HL-60/S4 (cell line): ENCODE results near the gene CA5A.

Experiments used
- in situ Hi-C: fragments of 300-500 bp; cut with MboI; formaldehyde crosslinking; loops from 2 replicates; pipeline ENCODE4 v1.14.3; 2022; ENCODE audit warnings: low sequenced_read_pairs

CA5A gene

GRCh38 chr16:87854053-87854906 lies 82.0 kb downstream of the CA5A start:
- in situ Hi-C loops = no loop called here

- in situ Hi-C loops = no loop called here
These were observed 82.8 kb downstream of the CA5A start for GRCh38 chr16:87853411-87854052.

- in situ Hi-C loops = no loop called here
These were observed 84.7 kb downstream of the CA5A start for GRCh38 chr16:87851601-87852000.

- in situ Hi-C loops = no loop called here
These were observed 85.2 kb downstream of the CA5A start for GRCh38 chr16:87851141-87851587.

GRCh38 chr16:87850009-87851006 lies 86.0 kb downstream of the CA5A start:
- in situ Hi-C loops = no loop called here

GRCh38 chr16:87849419-87850008 lies 86.8 kb downstream of the CA5A start:
- in situ Hi-C loops = no loop called here

DNA sequence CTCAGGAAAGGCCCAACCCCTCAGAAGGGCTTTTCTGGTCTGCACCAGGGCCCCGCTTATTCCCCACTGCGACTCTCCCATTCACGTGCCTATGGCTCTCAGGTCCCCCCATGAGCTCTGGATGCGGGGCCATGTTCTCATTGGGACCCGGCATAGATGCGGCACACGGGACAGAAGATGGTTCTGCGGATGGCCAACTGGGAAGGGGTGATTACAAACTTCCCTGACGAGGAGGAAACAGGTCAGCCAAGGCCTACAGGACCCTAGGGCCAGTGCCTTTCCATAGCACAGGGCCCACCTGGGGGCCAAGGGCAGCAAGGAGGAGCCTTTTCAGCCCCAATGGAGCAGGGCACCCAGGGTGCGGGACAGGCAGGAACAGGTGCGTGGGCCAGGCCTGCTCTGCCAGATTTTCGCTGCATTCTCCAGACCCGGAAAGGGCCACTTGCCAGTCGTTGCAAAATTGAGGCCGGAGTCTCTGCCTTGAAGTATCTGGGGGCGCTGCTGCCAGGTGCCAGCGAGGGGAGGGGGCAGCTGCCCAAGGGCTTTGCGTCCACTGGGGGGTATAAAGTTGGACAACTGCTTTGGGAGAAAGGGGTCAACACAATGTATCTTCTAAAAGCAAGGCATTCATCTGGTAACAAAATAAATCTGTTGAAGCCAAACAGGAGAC lies 87.5 kb downstream of the CA5A start:
- in situ Hi-C loops = no loop called here

DNA sequence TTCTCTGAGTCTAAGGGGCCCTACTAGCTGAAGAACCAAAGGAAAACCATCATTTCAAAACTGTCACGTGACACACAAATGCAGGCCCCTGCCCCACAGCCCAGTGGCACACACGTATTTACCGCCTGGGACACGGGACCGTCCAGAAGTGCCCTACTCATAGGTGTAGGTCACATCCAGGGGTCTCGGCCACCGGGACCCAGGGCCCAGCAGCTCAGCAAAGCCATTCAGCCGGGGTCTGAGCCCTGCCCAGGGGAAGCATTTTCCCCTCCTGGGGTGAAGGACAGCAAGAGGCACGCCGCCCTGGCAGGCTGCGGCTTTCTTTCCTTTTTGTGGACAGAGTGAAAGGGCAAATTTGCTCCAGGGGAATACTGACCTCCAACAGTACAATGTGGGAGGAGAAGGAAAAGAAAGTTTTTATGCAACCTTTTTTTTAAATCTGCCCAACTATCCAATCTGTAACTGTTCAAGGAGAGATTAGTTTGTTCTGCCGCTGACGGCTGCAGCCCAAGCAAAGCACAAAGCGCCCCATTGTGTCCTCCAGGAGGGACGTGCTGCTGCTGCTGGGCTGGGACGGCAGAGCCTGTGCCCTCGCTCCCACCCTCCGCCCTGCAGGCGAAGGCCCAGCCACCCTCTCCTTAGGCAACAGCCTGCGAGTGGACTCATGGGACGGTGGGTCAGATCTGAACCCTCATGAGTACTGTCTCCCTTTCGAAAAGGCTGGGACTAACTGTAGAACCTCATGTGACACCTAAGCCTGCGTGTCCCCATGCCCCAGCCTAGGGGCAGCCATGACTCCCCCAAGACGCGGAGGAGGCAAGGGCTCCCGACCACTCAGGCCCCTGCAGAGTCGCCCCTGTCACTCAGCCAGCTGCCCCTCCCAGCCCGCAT lies 88.3 kb downstream of the CA5A start:
- in situ Hi-C loops = no loop called here

- in situ Hi-C loops = no loop called here
These were observed 88.9 kb downstream of the CA5A start for GRCh38 chr16:87847467-87847784.

GRCh38 chr16:87846705-87847466 lies 89.4 kb downstream of the CA5A start:
- in situ Hi-C loops = no loop called here

DNA sequence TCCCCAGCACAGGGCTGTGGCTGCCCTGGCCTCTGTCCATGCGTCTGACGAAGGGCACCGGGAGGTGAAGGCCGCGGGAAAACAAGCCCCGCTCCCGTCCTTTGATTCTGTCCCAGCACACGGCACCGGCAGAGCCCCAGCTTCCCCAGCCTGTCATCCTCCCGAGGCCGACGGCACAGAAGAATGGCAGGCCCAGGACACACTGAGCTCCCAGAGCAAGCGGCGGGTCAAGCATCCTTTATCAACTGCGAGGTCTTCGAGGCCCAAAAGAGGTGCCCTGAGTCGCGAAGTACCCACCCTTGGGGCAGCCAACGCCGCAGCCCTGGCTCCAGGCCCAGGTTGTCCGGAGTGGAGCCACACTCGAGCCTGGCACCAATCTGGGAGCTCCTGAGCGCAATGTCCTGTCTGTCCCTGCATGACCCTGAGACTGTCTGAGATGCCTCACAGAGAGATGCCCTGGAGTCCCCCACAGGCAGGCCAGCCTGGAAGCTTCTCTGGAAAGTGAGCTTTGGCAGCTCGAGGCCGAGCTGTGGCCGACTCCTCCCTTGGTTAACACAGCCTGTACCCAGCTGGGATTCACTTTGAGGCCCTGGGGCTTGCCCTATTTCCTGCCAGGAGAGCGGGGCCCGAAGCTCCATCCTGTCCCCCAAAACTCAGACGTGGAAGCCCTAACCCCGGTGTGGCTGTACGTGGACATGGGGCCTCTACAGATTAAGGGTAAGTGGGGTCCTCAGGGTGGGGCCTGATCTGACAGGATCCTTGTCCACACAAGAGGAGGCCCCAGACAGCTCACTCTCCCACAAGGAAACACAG lies 90.3 kb downstream of the CA5A start:
- in situ Hi-C loops = no loop called here

- in situ Hi-C loops = no loop called here
These were observed 91.1 kb downstream of the CA5A start for GRCh38 chr16:87845213-87845612.

DNA sequence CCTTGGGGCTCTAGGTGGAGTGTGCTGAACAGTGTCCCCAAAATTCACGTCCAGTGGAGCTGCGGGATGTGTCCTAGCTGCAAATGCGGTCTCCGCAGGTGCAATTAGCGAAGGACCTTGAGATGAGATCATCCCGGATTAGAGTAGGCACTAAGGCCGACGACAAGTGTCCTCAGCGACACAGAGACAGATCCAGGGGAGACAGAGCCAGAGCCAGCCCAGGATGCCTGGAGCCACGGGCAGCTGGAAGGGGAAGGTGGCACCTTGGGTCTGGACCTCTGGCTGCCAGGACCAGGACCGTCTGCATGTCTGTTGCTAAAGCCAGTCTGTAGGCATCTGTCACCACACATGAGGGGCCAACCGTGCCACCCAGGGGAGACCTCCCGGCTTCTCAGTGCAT lies 91.5 kb downstream of the CA5A start:
- in situ Hi-C loops = no loop called here

DNA sequence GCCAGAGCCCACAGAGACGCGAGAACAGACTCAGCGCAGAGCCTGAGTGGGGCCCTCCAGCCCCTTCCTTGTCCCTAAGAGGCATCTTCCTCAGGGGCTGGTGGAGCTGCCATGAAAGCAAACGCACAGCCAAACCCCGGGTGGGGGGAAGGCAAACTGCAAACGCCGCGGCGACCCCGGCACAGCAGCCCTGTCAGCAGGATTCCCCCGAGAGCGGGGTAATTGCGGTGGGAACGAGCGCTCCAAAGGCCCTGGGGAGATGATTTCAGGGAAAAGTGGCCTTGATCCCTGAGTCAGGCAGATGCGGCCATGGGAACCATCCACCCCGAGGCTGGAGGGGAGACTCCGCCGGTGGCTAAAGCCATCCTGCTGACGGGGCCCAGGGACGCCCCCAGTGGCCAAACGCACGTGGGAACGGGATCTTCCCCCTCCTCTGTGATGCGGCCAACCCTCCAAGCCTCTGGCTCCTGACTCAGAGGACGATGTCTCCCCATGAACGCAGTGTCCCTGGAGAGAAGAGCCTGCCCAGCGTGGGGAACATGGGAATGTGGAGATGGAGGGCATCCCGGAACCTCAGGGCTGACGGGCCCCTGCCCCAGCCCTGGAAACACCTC lies 92.1 kb downstream of the CA5A start:
- in situ Hi-C loops = no loop called here

- in situ Hi-C loops = no loop called here
These were observed 92.6 kb downstream of the CA5A start for GRCh38 chr16:87843678-87844105.

- in situ Hi-C loops = no loop called here
These were observed 94.0 kb downstream of the CA5A start for GRCh38 chr16:87842209-87842869.
